HG03139 (cell line): ENCODE results near the gene ACTN1.

ENCODE experiments used
- ATAC-seq: cut with Tn5 transposase; IDR thresholded peaks from one replicate; pipeline ENCODE4 v1.9.1; 2021; ENCODE audit not compliant: unreplicated experiment

ACTN1 gene

GRCh38 chr14:68836082-68836481, 143.0 kb downstream of the ACTN1 start:
- ATAC-seq: no peak

DNA sequence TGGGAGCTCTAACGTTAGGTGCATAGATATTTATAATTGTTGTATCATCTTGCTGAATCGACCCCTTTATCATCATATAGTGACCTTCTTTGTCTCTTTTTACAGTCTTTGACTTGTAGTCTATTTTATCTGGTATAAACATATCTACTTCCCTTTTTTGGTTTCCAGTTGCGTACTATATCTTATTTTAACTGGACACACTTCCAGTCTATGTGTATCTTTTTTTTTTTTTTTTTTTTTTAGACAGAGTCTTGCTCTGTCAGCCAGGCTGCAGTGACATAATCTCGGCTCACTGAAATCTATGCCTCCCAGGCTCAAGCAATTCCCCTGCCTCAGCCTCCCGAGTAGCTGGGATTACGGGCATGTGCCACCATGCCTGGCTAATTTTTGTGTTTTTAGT, 144.3 kb downstream of the ACTN1 start:
- ATAC-seq: no peak

DNA sequence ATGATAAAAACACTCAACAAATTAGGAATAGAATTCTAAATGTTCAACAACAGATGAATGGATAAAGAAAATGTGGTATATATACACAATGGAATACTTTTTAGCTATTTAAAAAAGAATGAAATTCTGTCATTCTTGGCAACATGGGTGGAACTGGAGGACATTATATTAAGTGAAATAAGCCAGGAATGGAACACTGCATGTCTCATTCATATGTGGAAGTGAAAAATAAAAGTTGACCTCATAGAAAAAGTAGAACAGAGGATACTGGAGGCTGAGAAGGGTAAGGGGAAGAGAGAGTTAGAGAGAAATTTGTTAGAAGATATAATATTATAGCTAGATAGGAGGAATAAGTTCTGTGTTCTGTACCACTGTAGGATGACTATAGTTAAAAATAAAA, 150.4 kb downstream of the ACTN1 start:
- no peak for ATAC-seq

GRCh38 chr14:68825729-68826128, 153.4 kb downstream of the ACTN1 start:
- no peak for ATAC-seq

GRCh38 chr14:68824517-68825347, 154.4 kb downstream of the ACTN1 start:
- ATAC-seq: no peak

DNA sequence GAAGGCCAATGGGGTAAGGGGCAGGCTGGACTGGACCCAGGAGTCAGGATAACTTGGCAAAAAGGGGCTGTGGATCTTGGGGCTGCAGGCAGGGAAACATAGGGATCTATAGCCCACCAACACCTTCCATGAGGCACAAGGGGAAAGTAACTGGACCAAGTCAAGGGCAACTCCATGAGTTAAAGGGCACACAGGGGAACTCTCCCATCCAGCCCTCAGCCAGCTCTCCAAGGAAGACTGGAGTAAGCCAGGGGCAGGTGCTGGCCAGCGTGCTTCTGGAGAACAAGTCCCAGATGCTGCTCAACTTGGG, 154.9 kb downstream of the ACTN1 start:
- no peak for ATAC-seq
